ENCODE measurements around the gene DNAH8.

- TF ChIP-seq, protein P1, sequence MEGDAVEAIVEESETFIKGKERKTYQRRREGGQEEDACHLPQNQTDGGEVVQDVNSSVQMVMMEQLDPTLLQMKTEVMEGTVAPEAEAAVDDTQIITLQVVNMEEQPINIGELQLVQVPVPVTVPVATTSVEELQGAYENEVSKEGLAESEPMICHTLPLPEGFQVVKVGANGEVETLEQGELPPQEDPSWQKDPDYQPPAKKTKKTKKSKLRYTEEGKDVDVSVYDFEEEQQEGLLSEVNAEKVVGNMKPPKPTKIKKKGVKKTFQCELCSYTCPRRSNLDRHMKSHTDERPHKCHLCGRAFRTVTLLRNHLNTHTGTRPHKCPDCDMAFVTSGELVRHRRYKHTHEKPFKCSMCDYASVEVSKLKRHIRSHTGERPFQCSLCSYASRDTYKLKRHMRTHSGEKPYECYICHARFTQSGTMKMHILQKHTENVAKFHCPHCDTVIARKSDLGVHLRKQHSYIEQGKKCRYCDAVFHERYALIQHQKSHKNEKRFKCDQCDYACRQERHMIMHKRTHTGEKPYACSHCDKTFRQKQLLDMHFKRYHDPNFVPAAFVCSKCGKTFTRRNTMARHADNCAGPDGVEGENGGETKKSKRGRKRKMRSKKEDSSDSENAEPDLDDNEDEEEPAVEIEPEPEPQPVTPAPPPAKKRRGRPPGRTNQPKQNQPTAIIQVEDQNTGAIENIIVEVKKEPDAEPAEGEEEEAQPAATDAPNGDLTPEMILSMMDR (IDR thresholded peaks at IDR 0.05; ENCODE audit: insufficient read depth, low read length, poor library complexity, severe bottlenecking): no peak
- TF ChIP-seq EZH2phosphoT487 (conservative IDR thresholded peaks at IDR 0.05; ENCODE audit: low read length): no peak
Observed at GRCh38 chr6:38804358-38804757, 89.2 kb downstream of the DNAH8 start.

Data from SU-DHL-6 (cell line).